Sigmoid colon (tissue), 4 donors: Measurements from ENCODE around the gene MCCC2.

ENCODE experiments used
- EP300 ChIP-seq, 4 donors: sonication (generic); formaldehyde crosslinking; IDR thresholded peaks; one replicate each; pipeline ENCODE4 v1.6.1; 2017; ENCODE audit warnings: antibody characterized with exemption in 4 of 4
- POLR2A ChIP-seq, 2 donors: fragments of 450-650 bp; IDR thresholded peaks; one replicate each; pipeline ENCODE4 v1.6.1; 2016; ENCODE audit warnings: antibody characterized with exemption in 2 of 2, mild to moderate bottlenecking in 2 of 2, moderate library complexity in 2 of 2
- POLR2AphosphoS5 ChIP-seq, 4 donors: sonication (generic); formaldehyde crosslinking; IDR thresholded peaks; one replicate each; pipeline ENCODE4 v1.6.1; 2017; ENCODE audit warnings: antibody characterized with exemption in 4 of 4
- TF ChIP-seq, protein P1 (sequence below), 4 experiments: fragments of 450-650 bp in 3 of 4; fragments of 200-600 bp in 1 of 4; IDR thresholded peaks; one replicate each; pipeline ENCODE4 v1.5.1; 2016 to 2019; ENCODE audit warnings: antibody characterized with exemption in 4 of 4, mild to moderate bottlenecking in 3 of 4, moderate library complexity in 2 of 4

DNA sequence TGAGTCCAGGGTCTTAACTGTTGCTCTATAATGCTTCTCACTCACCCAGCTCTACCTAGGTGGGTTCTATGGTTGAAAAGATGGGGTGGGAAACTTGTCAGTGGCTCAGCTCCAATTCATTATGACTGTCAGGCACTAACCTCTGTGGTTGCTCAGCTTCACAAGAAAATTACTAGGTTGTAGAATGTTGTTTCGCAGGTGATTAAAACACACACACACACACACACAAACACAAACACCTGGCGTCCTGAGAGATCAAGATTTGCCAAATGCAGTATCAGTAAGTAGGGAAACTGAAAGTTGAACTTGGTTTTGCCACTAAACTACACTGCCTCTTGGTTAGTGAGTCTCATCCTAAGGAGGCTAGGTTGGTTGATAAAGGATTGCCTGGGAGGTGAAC, 2.8 kb downstream of the MCCC2 start:
- TF ChIP-seq POLR2A (IDR thresholded peaks at IDR 0.05): no peak
- TF ChIP-seq, protein P1, sequence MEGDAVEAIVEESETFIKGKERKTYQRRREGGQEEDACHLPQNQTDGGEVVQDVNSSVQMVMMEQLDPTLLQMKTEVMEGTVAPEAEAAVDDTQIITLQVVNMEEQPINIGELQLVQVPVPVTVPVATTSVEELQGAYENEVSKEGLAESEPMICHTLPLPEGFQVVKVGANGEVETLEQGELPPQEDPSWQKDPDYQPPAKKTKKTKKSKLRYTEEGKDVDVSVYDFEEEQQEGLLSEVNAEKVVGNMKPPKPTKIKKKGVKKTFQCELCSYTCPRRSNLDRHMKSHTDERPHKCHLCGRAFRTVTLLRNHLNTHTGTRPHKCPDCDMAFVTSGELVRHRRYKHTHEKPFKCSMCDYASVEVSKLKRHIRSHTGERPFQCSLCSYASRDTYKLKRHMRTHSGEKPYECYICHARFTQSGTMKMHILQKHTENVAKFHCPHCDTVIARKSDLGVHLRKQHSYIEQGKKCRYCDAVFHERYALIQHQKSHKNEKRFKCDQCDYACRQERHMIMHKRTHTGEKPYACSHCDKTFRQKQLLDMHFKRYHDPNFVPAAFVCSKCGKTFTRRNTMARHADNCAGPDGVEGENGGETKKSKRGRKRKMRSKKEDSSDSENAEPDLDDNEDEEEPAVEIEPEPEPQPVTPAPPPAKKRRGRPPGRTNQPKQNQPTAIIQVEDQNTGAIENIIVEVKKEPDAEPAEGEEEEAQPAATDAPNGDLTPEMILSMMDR (IDR thresholded peaks at IDR 0.05): no peak
- TF ChIP-seq POLR2AphosphoS5 (IDR thresholded peaks at IDR 0.05): no peak
- no peak for TF ChIP-seq EP300 (IDR thresholded peaks at IDR 0.05)
